ENCODE data around the gene PIGBOS1. TPM values are rescaled to one million over a fixed set of nuclear protein-coding genes. Genes with fewer than 3 reads are reported as not detected.

PIGBOS1 gene
- polyA plus RNA-seq, 1 donor from 2014 or later: 36.0 TPM

Other genes starting within 250 kb of the PIGBOS1 start
- gene RSL24D1, start 122.2 kb downstream of the PIGBOS1 start, polyA plus RNA-seq: 93.3 TPM
- 15.3 TPM for gene RAB27A, start 29.3 kb downstream of the PIGBOS1 start, polyA plus RNA-seq
- 26.1 TPM for gene PIGB, start 99 bp upstream of the PIGBOS1 start, polyA plus RNA-seq
- gene CCPG1, start 89.2 kb upstream of the PIGBOS1 start, polyA plus RNA-seq: 32.6 TPM
- gene PIERCE2, start 89.4 kb upstream of the PIGBOS1 start, polyA plus RNA-seq: 2.2 TPM
- gene DNAAF4, start 189.1 kb upstream of the PIGBOS1 start, polyA plus RNA-seq: not detected

Data from IgD-negative memory B cell (primary cell).